ENCODE data around the gene CNPY1.
"Not testable (repeated sequence)": the region's sequence is repeated elsewhere in the genome, so short reads cannot be mapped to it uniquely, and the experiment has no call there.

The CNPY1 gene

GRCh38 chr7:155578016-155578415 is 31.7 kb upstream of the CNPY1 start:
- no peak for DNase-seq (ENCODE audit: low spot score)

- no peak for DNase-seq (ENCODE audit: low spot score)
These were observed 31.1 kb upstream of the CNPY1 start for GRCh38 chr7:155577509-155577905.

- no peak for DNase-seq (ENCODE audit: low spot score)
These were observed 30.6 kb upstream of the CNPY1 start for GRCh38 chr7:155576900-155577508.

- no peak for DNase-seq (ENCODE audit: low spot score)
These were observed 30.1 kb upstream of the CNPY1 start for GRCh38 chr7:155576416-155576815.

- DNase-seq (ENCODE audit: low spot score) = no peak
These were observed 28.4 kb upstream of the CNPY1 start for GRCh38 chr7:155574556-155575290.

GRCh38 chr7:155571581-155572345 is 25.4 kb upstream of the CNPY1 start:
- no peak for DNase-seq (ENCODE audit: low spot score)

GRCh38 chr7:155570991-155571390 is 24.6 kb upstream of the CNPY1 start:
- DNase-seq (ENCODE audit: low spot score) = no peak

- no peak for DNase-seq (ENCODE audit: low spot score)
These were observed 24.0 kb upstream of the CNPY1 start for GRCh38 chr7:155570171-155570958.

- no peak for DNase-seq (ENCODE audit: low spot score)
These were observed 23.3 kb upstream of the CNPY1 start for GRCh38 chr7:155569681-155570080.

- no peak for DNase-seq (ENCODE audit: low spot score)
These were observed 22.6 kb upstream of the CNPY1 start for GRCh38 chr7:155568842-155569494.

- DNase-seq (ENCODE audit: low spot score) = no peak
These were observed 21.9 kb upstream of the CNPY1 start for GRCh38 chr7:155568333-155568660.

GRCh38 chr7:155567646-155568332 is 21.4 kb upstream of the CNPY1 start:
- no peak for DNase-seq (ENCODE audit: low spot score)

GRCh38 chr7:155566011-155566836 is 19.9 kb upstream of the CNPY1 start:
- DNase-seq (ENCODE audit: low spot score) = no peak

GRCh38 chr7:155565596-155565995 is 19.2 kb upstream of the CNPY1 start:
- DNase-seq (ENCODE audit: low spot score) = no peak

- not testable (repeated sequence) for DNase-seq (ENCODE audit: low spot score)
These were observed 16.6 kb upstream of the CNPY1 start for GRCh38 chr7:155562976-155563375.

- DNase-seq (ENCODE audit: low spot score) = no peak
These were observed 15.7 kb upstream of the CNPY1 start for GRCh38 chr7:155562106-155562505.

GRCh38 chr7:155560982-155561686 is 14.8 kb upstream of the CNPY1 start:
- DNase-seq (ENCODE audit: low spot score) = no peak

- DNase-seq (ENCODE audit: low spot score) = no peak
These were observed 14.0 kb upstream of the CNPY1 start for GRCh38 chr7:155560196-155560885.

- no peak for DNase-seq (ENCODE audit: low spot score)
These were observed 13.3 kb upstream of the CNPY1 start for GRCh38 chr7:155559519-155560108.

Data from CD4-positive, alpha-beta T cell treated with Interleukin-15 for 4 hours (primary cell).